Erythroblast (primary cell): ENCODE measurements around the gene UBE2O.

Experiments
- GATA1 ChIP-seq: IDR thresholded peaks from 2 replicates; pipeline ENCODE4 v1.6.1; 2011; ENCODE audit warnings: low read depth, mild to moderate bottlenecking, control low read depth, low read length, moderate library complexity
- POLR2A ChIP-seq: IDR thresholded peaks from 2 replicates; pipeline ENCODE4 v1.6.1; 2011; ENCODE audit warnings: mild to moderate bottlenecking, low read length

DNA sequence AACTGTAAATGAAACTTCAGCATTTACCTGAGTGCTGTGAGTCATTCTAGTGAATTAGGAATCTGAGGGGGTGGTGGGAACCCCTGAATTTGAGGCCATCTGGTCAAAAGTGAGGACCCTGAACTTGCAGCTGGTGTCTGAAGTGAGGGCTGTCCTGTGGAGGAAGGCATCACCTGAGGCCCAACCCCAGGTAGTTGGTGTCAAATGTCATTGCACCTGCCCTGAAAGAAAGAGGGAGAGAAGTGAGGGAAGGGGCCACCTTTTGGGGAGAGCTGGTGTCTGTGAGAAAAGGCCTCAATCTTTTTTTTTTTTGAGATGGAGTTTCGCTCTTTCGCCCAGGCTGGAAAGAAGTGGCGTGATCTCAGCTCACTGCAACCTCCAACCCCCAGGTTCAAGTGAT, 86.7 kb downstream of the UBE2O start:
- TF ChIP-seq POLR2A (no peak), GATA1 (no peak)
